KOPT-K1 (cell line): ENCODE measurements around the gene UBASH3A.
"Not testable (repeated sequence)": the region's sequence is repeated elsewhere in the genome, so short reads cannot be mapped to it uniquely, and the experiment has no call there.

Experiments used
- H3K27ac ChIP-seq: fragments of 200-600 bp; sonication (generic); 2 replicates; pipeline ENCODE4 v1.5.1; 2016; ENCODE audit warnings: antibody characterized with exemption, mild to moderate bottlenecking, low read depth, low read length; ENCODE audit not compliant: poor library complexity, severe bottlenecking
- H3K36me3 ChIP-seq: fragments of 200-600 bp; sonication (generic); 2 replicates; pipeline ENCODE4 v1.5.1; 2017; ENCODE audit warnings: antibody characterized with exemption, mild to moderate bottlenecking, low read length, moderate library complexity; ENCODE audit not compliant: insufficient read depth
- H3K9me3 ChIP-seq: fragments of 200-600 bp; sonication (generic); 2 replicates; pipeline ENCODE4 v1.5.1; 2017; ENCODE audit warnings: antibody characterized with exemption, low read length, mild to moderate bottlenecking; ENCODE audit not compliant: insufficient read depth, poor library complexity, severe bottlenecking

Gene UBASH3A

DNA sequence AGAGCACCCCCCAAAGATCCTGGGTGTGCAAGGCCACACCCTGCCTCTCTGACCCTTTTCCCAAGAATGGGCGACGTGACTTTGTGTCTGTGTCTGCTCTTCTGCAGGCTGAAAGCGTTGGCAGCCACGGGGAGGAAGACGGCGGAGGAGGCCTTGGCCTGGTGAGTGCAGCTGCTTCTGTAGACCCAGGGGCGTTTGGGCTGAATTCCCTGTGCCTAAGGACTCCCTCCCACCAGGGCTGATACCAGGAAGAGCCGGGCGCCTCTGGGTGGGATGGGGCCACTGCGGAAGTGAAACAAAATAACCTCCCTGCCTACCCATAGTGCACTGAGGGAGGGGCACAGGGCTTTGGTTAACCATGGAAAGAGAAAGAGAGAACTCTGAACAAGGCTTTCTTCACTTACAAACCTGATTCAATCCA is 2.5 kb downstream of the UBASH3A start:
- Histone ChIP-seq H3K9me3 (peaks cover 10% of the 10 kb centered on the region), H3K36me3 (peaks cover 44% of the 10 kb centered on the region), H3K27ac (peak overlapping the region; percentile 99)

GRCh38 chr21:42406866-42407265 is 3.2 kb downstream of the UBASH3A start:
- Histone ChIP-seq H3K36me3 (peaks cover 51% of the 10 kb centered on the region), H3K27ac (peak overlapping the region; percentile 99)

DNA sequence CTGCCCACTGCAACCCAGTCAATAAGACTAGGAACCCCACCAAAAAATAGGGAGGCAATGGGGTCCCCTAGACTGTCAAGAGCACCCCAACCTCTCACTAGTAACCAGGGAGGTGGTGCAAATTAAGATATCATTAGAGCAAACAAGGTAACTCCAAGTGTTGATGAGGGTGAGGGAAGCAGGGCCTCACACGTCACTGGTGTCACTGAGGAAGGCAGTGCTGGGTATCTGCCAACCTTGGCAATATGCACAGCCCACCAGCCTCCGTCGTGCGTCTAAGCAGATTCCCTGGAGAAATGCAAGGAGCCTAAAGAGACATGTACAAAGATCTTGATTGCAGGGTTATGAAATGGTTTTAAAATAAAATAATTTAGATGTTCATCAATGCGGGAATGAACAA is 3.8 kb downstream of the UBASH3A start:
- peak overlapping the region; percentile 99 for H3K27ac ChIP-seq
- H3K9me3 ChIP-seq: no peaks in the 10 kb centered on the region
- peaks cover 57% of the 10 kb centered on the region for H3K36me3 ChIP-seq

More at GRCh38 chr21:42406866-42407265, 3.2 kb downstream of the UBASH3A start:
- H3K9me3 ChIP-seq: peaks cover 4% of the 10 kb centered on the region

GRCh38 chr21:42408718-42409117 is 5.0 kb downstream of the UBASH3A start:
- H3K27ac ChIP-seq, H3K9me3 ChIP-seq: not testable (repeated sequence)
- peaks cover 69% of the 10 kb centered on the region for H3K36me3 ChIP-seq

- H3K36me3 ChIP-seq: peaks cover 76% of the 10 kb centered on the region
- no peaks in the 10 kb centered on the region for H3K9me3 ChIP-seq
- no peak overlapping the region for H3K27ac ChIP-seq
Measured at GRCh38 chr21:42409366-42409765, 5.7 kb downstream of the UBASH3A start.

GRCh38 chr21:42411197-42411869 is 7.6 kb downstream of the UBASH3A start:
- Histone ChIP-seq H3K27ac (no peak overlapping the region), H3K36me3 (peaks cover 96% of the 10 kb centered on the region), H3K9me3 (no peaks in the 10 kb centered on the region)

- Histone ChIP-seq H3K9me3 (no peaks in the 10 kb centered on the region), H3K27ac (no peak overlapping the region), H3K36me3 (peaks cover 99% of the 10 kb centered on the region)
Measured at GRCh38 chr21:42411891-42412635, 8.4 kb downstream of the UBASH3A start.

DNA sequence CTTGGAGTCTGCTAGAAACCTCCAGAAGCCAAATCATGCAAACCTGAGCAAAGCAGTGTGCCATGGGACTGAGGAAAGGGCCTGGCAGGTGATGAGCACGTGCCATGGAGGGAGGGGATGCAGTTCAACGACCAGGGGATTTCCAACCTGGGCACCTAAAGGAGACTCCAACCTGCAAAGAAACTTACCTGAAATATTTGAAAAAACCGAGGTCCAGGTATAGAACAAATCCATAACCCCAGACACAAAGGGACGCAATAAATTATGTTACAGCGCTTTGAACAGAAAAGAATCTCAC is 8.9 kb downstream of the UBASH3A start:
- H3K36me3 ChIP-seq: peaks cover 99% of the 10 kb centered on the region
- H3K9me3 ChIP-seq: no peaks in the 10 kb centered on the region
- H3K27ac ChIP-seq: no peak overlapping the region

DNA sequence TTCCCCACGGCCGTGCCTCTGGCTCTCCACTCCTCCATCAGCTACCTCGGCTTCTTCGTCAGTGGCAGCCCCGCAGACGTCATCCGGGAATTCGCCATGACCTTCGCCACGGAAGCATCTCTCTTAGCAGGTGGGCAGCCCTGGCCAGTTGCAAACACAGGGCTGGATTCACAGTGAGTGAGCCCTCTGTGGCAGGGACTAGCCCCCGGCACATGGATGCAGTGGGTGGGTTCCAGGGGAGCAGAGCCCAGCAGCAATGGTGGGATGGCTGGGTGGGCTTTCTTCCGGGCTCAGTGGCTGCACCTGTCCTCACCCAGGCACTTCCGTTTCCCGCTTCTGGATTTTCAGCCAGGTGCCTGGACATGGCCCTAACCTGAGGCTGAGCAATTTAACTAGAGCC is 9.4 kb downstream of the UBASH3A start:
- H3K27ac ChIP-seq: no peak overlapping the region

GRCh38 chr21:42413500-42413899 is 9.8 kb downstream of the UBASH3A start:
- Histone ChIP-seq H3K36me3 (peaks cover 99% of the 10 kb centered on the region), H3K9me3 (no peaks in the 10 kb centered on the region), H3K27ac (no peak overlapping the region)

More for the DNA sequence above, 9.4 kb downstream of the UBASH3A start:
- Histone ChIP-seq H3K9me3 (no peaks in the 10 kb centered on the region), H3K36me3 (peaks cover 99% of the 10 kb centered on the region)

- H3K36me3 ChIP-seq: peaks cover 100% of the 10 kb centered on the region
- H3K27ac ChIP-seq: no peak overlapping the region
- H3K9me3 ChIP-seq: peaks cover 3% of the 10 kb centered on the region
Measured at GRCh38 chr21:42414066-42414465, 10.4 kb downstream of the UBASH3A start.

DNA sequence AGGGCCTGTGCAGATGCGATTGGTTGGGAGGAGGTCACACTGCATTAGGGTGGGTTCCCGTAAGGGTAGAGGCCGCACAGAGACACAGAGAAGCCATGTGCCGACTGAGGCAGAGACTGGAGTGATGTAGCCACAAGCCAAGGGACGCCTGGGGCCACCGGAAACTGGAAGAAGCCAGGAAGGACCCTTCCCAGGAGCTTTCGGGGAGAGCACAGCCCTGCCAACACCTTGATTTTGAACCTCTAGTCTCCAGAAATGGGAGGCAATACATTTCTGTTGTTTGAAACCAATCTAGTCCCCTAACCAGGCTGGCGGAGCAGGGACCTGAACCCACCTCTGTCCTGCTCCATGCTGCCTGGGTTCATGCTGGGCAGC is 10.8 kb downstream of the UBASH3A start:
- Histone ChIP-seq H3K36me3 (peaks cover 100% of the 10 kb centered on the region), H3K9me3 (peaks cover 8% of the 10 kb centered on the region), H3K27ac (no peak overlapping the region)

GRCh38 chr21:42414928-42415769 is 11.4 kb downstream of the UBASH3A start:
- H3K27ac ChIP-seq: peak overlapping the region; percentile 31
- peaks cover 11% of the 10 kb centered on the region for H3K9me3 ChIP-seq
- peaks cover 100% of the 10 kb centered on the region for H3K36me3 ChIP-seq

DNA sequence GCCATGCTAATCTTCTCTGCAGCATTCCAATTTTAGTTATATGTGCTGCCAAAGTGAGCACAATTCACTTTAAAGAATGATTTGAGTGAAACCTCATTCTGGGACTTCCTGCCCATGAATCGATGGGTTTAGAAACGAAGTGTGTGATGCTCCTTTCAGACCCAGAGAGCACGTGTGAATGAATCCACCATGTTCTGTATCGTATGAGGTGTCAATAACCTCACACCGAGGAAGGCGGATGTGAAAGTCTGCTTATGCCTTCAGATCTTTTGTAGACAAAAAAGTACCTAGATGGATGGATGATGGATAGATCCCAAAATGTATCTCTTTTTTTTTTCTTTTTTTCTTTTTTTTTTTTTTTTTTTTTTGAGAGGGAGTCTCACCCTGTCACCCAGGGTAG is 13.8 kb downstream of the UBASH3A start:
- Histone ChIP-seq H3K27ac (no peak overlapping the region), H3K9me3 (peaks cover 11% of the 10 kb centered on the region), H3K36me3 (peaks cover 100% of the 10 kb centered on the region)

DNA sequence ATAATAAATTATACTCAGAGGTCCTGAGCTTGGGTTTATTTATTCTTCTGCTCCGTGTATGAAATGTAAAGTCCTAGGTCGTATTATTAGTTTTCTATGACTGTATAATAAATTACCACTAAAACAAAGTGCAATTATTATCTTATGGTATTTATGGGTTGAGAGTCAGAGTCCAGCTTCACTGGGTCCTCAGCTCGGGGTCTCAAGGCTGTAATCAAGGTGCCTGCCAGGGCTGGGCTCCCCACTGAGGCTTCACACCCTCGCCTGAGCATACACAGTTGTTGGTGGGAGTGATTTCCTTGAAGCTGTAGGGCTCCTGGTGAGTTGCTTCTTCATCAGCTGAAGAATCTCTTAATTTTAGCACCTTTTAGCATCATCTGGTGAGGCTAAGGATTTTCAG is 15.2 kb downstream of the UBASH3A start:
- peaks cover 100% of the 10 kb centered on the region for H3K36me3 ChIP-seq
- peaks cover 11% of the 10 kb centered on the region for H3K9me3 ChIP-seq
- no peak overlapping the region for H3K27ac ChIP-seq
